OCI-LY3 (cell line): ENCODE data around the gene CCR7.

Source experiments
- CTCF ChIP-seq: fragments of 200-600, 300-600 bp; sonication (generic); IDR thresholded peaks from 2 replicates; pipeline ENCODE4 v1.5.1; 2014; ENCODE audit warnings: antibody characterized with exemption, low read length, low read depth
- EZH2phosphoT487 ChIP-seq: fragments of 200-600 bp; shearing (Covaris generic); IDR thresholded peaks from 2 replicates; pipeline ENCODE4 v1.6.1; 2018; ENCODE audit warnings: antibody characterized with exemption, mixed run types, low read depth

- no peak for TF ChIP-seq CTCF
- TF ChIP-seq EZH2phosphoT487: no peak
Observed at GRCh38 chr17:40597156-40597555, 31.9 kb upstream of the CCR7 start.
